HG02678 (cell line): ENCODE results near the gene SREBF1.
A peak's percentile ranks its signal among the peaks of the same experiment; 100 is the strongest.

Experiments used
- ATAC-seq: cut with Tn5 transposase; IDR thresholded peaks from one replicate; pipeline ENCODE4 v1.9.1; 2021; ENCODE audit warnings: mild to moderate bottlenecking, moderate library complexity; ENCODE audit not compliant: unreplicated experiment

SREBF1 gene

DNA sequence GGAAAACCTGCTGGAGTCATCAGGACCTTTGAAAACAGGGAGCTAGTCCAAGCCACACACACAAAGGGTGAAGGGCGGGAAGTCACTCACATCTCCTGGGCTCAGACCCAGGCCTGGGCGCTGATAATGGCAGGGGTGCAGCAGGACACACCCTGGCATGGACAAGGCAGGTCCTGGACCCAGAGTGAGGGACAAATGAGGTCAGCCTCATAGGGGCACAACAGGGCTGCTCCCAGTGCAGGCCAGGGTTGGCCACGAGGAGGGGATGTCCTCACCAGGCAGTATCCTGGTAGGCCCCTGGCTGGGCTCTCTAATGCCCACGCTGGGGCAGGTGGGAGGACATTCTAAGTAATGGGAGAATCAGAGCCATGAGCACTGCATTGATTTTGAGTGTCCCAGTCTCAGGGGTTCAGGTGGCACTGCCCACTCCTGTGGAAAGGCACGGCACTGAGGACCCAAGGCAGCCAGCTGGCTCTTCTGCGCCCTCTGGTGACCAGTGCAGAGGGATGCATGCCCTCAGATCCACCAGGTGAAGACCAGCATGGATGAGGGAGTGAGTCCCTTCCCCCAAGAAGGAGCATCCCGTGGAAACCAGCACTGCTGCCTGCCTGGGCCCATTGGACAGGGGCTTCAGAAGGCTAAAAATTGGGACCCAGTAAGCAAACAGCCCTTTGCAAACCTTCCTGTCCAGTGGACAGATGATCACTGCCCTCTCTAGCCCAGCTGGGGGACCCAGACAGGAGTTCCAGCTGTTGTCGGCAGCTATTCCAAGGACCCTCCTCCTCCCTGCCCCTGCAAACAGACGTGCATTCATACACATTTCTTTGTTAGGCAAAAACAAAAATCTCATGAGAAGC is 23.4 kb upstream of the SREBF1 start:
- ATAC-seq: peak; percentile 41

DNA sequence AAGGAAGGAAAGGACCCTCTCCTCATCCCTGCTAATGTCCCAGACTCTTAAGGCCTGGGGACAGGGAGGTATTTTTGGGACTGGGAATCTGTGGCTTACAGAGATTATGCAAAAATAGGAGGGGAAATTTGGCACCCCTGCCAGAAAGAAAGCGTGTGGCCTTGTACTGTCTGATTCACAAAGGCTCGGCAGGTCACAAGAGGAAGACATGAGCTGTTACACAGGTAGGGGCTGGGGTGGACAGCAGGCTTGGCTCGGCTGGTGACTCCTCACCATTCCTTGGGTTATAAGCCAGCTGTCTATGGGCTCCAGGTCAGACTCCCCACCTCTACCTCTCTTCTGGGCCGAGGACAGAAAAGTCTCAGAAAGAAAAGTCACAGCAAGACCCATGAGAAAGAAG is 20.7 kb upstream of the SREBF1 start:
- ATAC-seq: no peak

DNA sequence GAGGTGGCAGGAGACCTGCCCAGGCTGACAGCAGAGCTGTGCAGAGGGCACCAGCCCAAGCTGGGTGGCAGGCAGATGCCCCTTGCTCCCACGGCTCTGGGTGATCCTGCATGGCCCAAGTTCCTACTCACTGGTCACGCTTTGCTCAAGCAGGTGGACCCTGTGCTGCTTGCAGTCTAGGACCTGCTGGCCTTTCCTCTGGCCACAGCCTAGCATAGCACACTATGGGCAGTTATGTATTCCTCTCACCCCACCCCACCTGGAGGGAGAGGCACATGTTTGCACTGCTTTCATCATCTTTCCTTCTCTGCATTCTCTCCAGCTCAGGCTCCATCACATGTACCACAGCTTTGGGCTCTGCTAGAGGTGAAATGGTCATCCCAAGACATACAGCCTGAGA is 19.6 kb upstream of the SREBF1 start:
- ATAC-seq: no peak

DNA sequence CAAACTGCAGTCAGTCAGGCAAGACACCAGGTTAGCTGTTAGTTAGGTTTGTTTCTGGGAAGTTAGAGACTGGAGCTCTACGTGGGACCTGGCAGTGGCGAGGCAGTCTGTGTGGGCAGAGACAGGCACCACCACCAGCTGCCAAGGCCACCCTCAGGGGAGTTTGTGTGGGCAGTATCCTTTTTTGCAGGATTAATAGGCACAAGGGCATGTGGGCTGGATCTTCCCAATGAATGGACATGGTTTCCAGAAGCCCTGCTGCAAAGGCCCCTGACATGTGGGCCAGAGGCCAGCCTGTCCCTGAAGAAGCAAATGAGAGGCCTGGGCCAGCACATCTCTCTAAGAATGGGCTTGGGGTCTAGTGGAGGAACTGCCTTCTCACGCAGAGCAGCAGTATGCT is 19.2 kb upstream of the SREBF1 start:
- no peak for ATAC-seq

DNA sequence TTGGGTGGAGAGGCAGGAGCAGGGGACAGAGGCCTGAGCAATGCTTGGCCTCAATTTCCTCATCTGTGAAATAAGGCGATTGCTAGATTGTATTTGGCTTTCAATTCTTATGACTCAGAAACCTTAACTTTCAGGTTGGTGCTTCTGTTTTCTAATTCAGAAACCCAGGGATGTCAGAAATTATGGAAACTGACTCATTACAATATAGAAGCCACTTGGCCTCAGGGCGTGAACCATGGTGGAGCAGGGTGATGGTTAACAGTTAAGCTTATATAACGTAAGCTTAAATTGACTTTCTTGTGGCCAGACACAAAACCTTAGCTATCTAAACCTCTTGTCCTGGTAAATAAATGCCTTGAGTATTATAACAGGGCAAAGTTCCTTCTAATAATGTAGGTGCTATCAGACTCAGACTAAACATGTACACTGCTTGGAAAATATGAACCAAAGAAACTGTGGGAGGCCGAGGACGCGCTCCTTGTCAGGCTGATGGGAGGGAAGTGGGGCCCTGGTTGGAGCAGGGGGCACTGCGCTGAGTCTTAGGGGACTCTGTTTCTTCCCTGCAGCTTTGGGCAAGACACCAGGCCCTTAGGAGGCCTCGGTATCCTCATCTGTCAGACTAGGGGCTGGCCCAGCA is 17.1 kb upstream of the SREBF1 start:
- no peak for ATAC-seq

DNA sequence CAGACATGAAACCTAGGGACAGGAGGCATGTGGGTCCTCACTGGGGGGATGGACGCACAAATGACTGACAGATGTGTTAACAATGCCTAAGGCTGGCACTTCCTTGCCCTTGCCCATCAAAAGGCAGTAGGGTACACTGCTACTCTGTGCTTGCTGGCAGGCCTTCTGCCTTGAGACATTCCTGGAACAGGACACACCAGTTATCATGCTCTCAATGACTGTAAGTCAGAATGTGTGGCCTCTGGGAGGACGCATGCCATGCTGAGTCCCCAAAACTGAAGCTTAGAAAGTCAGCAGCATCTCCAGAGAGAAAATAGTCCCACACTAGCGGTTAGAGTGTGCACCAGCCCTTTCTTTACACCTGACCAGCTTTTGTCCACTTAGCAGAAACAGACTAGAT is 16.1 kb upstream of the SREBF1 start:
- no peak for ATAC-seq

DNA sequence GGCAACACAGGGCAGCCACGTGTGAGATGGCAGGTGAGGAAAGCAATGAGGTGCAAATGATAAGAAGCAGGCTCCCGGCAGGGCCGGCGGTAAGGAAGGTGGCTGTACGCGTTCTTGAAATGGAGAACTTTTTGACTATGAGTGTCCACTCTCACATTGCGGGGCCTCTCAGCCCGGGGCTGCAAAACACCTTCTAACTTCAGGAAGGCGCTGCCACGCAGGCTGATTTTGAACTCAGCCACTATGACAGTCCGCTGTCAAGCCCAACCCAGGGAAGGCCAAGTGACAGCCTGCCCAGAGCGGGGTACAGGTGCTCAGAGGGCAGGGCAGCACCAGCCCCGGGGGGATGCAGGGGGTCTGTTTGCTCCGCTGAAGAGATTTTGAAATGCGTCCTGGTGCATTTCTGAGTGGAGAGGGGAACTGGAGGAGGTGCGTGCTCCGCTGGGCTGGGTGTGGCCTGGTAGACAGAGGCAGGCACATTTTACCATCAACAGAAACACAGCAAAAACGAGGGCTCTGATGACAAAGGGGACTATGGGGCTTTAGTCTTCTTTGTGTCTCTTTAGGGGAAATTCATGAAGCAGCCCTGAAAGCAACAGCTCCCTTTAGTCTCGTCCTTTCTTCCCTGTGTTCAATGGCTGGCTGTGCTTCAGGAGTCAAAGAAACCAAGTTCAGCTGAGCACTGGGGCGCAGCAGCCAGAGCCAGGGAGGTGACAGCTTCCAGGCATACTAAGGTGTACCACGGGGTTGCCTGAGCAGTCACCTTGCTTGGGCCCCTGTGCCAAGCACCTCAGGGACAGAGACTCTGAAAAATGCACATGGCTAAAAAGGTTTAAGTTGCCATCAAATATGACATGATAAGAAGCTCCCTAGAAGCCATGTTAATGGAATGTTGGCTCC is 14.6 kb upstream of the SREBF1 start:
- ATAC-seq: no peak

DNA sequence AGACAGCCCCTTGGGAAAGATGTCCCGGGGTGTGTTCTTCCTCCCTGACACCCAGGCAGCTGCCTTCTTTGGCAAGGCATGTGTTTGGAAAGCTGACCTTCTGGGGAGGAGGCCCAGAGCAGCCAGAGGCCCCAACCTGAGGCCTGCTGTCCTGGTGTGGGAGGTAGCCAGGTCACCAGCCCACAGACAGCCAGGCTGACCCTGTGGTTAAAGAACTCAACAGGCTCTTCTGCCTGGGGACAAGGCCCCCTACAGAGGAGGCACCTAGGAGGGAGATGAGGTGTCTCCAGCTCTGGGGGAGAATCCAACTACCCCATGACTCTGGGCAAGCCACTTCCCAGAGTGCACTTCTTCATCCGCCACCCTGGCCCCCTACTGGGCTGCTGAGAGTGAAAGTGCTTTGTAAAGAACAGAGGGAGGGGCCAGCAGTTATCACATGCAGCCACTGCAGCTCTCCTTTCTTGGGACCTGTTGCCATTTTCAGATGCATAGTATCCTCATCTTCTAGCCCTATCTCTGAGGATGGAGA is 13.1 kb upstream of the SREBF1 start:
- no peak for ATAC-seq

DNA sequence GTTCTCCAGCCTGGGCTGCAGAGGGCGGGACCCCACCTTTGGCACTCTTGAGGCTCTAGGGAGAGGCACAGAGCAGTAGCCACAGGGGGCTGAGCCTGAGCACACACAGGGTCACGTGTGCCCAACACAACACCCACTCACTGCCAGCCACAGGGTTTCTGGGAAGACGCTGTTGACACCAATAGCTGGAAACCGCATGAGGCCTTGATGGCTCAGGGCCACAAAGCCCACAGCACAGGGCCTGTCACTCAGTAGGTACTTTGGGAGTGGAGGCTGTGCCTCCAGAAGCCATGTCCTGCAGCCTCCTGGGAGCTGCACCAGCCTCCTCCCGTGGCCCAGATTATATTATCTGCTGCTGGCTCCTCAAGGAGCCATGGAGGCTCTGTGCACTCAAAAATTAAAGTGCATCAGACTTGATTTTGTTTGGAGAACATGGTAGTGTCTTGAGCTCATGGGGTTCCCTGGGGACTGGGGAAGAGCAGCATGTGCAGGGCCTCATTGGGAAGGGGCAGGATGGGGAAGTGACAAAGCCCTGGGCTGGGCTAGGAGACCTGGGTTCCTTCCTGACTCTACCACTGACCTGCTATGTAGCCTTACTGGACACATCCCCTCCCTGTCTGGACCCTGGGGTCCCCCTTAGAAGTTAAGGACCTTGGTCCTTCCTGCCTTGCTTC is 12.5 kb upstream of the SREBF1 start:
- peak; percentile 67 for ATAC-seq

DNA sequence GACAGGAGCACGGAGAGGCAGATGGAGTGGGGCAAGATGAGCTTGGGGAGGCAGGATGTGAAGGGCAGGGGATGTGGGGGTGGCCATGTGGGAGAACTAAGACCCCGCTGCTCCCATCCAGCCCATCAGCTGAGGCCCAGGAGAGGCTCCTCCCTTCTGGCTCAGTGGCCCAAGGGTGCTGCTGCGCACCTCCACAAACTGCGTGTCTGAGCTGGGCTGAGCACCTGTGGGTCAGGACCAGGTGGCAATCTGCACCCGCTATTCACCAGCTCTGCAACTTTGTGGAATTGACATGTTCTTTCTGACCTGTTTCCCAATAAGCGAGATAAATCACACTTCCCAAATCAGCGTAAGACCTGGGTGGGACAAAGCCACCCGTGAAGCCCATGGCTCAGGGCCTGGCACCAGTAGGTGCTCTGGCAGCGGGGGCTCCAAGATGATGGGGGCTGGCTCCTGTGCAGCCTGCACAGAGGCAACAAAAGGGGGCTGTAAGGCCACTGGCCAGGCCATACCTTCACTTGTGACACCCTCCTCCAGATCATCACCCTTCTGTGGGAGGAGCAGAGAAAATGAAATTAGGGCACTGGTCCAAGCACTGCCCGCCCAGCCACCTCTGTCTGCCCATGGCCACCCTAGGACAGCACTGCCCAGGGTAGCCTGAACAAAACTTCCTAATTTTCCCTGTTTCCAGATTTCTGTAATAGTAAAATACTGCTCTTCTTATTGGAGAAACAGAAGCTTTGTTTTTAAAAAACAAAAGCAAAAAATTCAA is 11.7 kb upstream of the SREBF1 start:
- no peak for ATAC-seq

DNA sequence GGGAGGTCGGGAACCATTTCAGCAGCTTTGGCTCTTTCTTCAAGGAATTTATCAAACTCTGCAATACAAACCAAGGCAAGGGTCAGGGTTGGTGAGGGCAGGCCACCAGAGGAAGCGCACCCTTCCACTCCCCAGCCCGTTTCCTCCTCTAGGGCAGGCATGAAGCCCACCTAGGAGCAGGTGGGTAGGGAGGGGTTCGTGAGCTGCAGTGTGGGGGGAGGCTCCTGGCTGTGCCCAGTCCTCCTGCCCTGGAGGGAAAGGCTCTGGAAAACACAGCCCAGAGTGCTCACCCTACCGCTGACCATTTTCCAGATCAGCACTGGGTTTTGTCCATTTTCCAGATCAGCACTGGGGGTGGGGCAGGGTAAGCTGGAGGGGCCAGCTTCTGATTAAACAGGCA is 10.9 kb upstream of the SREBF1 start:
- ATAC-seq: no peak

DNA sequence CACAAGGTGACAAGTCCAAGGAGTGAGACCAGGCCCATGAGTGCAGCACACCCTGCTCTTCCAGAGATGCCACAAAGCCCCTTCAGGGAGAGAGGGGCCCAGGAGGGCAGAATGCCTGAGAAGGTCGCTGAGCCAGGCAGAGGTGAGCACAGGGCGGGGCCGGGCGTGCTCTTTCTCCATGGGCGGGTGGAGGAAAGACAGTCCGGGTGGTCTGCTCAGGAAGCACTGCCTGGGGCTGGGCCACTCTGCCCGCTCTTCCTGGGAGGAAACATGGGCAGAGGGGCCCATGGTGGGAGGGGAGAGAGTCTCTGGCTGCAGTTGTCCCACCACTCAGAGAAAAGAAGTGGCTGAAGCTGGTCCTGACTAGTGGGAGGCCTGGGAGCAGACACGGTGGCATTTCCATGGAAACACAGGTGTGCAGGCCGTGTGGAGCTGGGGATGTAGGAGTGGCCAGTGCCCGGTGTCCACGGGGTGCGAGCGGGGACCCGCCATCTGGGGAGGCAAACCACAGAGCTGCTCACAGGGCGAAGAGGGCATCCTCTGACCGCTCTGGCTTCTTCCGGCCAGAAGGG is 10.4 kb upstream of the SREBF1 start:
- no peak for ATAC-seq

DNA sequence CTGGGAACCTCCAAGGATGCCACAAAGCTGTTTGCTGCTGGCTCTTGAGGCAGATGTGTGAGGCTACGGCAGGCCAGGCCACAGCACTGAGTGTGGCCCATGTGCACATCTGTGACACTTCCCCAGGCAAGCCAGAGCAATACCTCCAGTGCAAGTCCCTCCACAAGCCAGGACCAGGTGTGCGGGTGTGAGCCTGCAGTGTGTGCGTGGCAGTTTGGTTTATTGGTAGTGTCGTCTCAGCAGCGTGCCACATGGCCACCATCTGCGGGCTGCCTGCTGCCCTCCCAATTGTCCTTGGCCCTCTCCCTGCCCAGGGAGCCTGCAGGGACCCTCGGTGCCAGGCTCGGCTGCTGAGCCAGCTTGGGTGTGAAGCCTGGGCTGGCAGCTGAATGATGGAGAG is 9.9 kb upstream of the SREBF1 start:
- no peak for ATAC-seq

DNA sequence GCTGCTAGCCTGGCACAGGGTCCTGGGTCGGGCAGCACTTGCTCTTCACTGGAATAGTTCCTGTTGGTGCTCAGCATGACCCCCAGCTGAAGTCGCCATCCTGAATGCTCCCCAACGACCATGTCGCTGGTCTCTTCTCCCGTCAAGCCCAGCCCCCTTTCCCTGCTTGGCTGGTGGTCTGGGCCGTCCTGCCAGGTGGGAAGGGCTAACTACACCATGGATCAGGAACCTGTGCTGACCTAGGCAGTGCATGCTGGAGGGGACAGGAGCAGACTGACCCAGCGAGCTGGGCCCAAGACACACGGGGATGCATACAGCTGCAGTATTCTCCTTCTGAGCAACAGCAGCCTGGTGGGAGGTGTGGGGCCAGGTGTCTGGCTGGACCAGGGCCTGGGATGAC is 9.2 kb upstream of the SREBF1 start:
- no peak for ATAC-seq

DNA sequence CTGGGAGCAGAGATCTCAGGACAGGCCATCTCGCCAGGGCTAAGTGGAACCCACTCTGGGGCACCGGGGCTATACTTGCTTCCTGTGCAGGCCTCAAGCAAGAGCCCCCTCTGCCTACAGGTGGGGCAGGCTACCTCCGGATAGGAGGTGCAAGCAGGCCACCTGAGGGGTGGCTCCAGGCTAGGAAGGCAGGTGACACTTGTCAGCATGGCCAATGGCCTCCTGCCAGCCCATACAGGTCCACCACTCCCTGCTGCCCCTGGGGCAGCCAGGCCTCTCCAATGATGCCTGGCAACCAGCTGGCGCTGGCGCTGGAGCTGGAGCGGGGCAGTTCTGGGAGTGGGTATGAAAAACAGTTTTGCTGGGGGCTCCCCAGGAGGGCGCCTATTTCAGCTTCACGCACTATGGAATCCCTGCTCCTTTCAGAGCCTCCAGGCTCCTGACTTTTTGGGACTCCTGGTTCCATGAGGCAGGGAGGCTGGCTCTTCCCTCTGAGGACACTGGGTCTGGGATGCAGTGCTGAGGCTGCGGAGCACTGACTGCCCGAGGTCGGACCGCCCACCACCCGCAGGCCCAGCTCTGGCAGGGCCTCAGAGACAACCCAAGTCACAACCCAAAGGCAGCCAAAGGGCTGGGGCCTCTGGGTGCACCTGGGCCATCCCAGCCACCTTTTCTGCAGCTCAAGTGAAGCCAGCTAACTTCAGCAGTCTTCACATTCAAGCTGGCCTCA is 8.4 kb upstream of the SREBF1 start:
- no peak for ATAC-seq

DNA sequence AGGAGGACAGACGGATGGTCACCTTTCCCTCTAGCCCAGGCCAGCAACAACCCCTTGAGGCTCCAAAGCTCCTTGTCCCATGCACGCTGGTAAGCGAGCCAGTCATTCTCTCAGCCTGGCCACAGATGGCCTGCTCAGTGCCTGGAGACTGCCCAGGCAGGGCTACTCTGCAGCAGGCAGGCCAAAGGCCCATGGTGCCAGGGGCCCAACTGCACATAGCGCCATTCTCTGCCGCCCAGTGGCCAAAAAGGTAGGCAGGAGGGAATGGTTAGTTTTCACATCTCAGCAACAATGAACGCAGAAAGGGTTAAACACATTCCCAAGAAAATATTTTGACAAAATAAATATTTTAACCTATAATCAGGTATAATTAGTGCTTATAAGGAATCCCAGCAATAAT is 7.7 kb upstream of the SREBF1 start:
- no peak for ATAC-seq

DNA sequence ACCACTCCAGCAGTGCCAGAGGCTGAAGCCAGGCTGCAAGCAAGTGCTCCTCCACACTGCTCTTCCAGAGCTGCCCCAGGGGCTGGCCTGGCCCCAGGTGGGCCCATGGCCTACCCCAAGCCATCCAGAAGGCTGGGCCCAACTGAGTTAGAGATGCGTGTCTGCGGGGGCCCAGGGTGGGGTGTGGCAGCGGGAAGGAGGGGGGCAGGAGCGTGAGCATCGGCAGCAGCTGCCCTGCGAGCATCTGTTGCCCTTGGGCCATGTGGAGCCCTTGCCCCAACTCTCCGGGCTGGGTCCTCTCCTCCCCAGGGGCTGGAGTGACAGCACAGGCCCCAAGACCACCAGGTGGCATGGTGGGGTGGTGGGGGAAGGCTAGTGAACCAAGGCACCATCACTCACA is 7.3 kb upstream of the SREBF1 start:
- no peak for ATAC-seq

DNA sequence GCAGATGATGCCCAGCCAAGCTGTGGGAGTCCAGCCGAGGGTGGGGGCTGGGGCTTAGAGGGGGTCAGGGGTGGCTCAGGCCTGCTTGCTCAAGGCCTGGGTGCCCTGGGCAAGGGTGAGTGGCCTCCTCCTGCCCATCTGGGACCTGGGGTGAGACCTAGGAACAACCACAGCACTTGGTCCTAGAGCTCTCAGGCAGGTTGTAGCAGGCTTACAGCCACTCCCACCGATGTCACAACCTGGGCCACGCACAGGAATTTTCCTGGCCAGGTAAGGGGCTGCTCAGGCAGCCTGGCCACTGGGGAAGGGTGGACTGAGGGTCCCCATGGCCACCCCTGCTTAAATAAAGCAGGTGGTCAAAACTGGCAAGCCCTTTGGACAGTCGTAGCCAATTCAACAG is 6.3 kb upstream of the SREBF1 start:
- ATAC-seq: no peak
